HG03066 (cell line): ENCODE data around the gene PPP1R9B.

Experiments used
- ATAC-seq: cut with Tn5 transposase; IDR thresholded peaks from one replicate; pipeline ENCODE4 v1.9.1; 2021; ENCODE audit warnings: low read depth; ENCODE audit not compliant: unreplicated experiment

The PPP1R9B gene

DNA sequence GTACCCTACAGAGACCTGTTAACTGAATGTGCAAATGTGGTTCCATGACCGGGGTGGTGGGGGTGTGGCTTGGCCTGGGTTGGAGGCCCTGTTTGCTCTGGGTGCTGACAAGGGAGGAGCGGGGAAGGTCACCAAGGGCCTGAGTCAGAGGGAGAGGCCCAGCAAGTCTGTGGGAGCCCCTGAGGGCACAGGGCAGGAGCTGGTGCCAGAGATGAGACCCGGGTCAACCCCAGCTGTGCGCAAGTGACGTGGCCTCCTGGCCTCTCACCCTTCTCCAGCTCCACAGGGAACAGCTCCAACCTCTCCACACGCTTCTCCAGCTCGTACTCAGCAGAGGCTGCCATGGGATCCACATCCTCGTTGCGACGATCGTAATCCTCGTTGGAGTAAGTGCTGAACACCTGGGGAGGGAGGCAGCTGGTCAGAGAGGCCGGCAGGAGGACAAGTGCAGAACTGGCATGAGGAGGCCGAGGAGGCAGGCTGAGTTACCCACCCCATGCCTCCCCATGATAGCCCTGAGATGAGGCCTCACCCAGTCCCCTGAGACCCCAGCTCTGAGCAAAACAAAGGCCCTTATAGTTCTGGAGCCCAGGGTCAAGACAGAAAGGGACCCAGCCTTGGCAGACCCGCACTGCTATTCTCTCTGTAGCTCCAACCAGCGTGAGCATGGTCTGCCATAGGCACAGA lies 5.5 kb downstream of the PPP1R9B start:
- no peak for ATAC-seq

GRCh38 chr17:50144355-50144754 lies 6.1 kb downstream of the PPP1R9B start:
- ATAC-seq, result no peak

DNA sequence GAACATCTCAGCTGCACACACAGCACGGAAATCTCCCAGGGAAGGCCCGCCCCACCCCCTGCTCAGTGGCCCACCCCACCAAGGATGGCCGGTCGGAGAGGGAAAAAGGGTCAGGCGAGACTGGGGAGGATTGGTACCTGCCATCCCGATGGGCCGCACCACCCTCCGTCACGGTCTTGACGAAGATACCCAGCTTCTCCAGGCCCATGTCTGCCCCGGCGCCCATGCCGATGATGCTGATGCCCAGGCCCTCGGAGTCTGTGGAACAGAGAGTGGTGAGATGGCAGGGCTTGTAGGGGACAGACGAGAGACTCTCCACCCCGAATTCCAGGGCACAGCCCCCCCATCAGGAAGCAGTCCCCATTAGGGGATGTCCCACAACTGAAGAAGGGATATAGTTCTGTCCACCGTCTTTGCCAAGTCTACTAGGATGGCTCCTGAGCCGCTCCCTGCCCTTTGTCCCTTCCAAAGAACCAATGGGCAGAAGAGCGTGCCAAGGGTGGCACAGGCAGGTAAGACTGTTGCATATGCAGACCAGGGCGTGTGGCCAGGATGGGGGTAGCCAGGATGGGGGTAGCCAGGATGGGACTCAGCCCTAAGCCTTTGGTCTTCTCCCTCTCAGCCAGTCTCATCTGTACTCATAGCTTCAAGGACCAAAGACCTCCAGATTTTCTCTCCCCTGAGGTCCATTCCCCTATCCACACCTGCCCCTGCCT lies 6.9 kb downstream of the PPP1R9B start:
- no peak for ATAC-seq

- ATAC-seq, result no peak
These were observed 8.7 kb downstream of the PPP1R9B start for GRCh38 chr17:50141745-50142110.

- ATAC-seq, result no peak
These were observed 9.3 kb downstream of the PPP1R9B start for GRCh38 chr17:50141026-50141744.

GRCh38 chr17:50139950-50140885 lies 10.3 kb downstream of the PPP1R9B start:
- no peak for ATAC-seq

DNA sequence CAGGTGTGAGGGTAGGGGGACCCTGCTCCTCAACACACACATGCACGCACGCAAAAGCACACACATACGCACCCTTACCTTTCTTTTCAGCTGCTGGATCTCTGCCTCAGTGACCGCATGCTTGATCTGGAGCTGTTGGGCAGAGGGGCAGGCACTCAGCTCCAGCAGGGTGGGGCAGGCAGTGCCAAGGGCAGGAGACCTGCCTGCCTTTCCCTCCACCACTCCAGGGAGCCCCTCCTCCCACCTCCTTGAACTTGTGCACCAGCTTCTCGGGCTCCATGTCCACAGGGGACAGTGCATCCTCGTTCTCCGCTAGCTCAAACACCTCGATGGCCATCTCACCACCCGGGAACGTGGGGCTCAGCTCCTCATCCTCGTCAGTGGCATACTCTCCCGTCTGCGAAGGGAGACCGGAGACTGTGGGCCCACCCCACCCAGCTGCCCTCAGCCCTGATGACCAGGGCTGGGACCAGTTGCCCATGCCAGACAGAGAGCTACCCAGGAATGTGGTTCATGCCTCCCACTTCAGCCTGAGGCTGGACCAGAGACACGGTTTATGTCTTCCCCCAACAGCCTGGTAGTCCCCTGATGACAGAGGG lies 11.2 kb downstream of the PPP1R9B start:
- no peak for ATAC-seq

- ATAC-seq, result no peak
These were observed 13.4 kb downstream of the PPP1R9B start for GRCh38 chr17:50137042-50137441.

DNA sequence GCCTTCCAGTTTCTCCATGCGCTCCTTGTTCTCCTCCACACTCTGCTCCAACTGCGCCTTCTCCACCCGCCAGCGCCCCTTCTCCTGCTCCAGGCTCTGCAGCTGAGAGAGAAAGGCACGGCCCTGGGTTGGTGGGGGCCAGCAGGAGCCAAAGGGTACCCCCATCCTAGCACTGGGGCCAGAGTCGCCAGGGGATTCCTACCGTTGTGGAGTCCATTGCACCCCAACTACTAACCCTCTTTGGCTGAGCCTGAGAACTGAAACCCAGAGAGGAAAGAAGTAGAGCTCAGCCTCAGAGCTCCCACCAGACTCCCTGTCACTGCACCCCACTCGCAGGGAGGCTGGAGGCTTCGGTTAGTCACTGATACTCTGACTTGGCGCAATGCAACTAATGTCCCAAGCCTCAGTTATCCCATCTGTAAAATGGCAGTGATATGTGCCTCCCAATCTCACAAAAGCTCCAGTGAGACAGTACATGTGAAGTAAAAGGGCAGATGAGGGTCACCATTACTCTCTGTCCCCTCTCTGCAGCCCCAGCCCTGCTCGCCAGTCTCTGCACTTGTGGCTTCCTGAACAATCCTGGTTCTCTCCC lies 14.3 kb downstream of the PPP1R9B start:
- ATAC-seq, result no peak

DNA sequence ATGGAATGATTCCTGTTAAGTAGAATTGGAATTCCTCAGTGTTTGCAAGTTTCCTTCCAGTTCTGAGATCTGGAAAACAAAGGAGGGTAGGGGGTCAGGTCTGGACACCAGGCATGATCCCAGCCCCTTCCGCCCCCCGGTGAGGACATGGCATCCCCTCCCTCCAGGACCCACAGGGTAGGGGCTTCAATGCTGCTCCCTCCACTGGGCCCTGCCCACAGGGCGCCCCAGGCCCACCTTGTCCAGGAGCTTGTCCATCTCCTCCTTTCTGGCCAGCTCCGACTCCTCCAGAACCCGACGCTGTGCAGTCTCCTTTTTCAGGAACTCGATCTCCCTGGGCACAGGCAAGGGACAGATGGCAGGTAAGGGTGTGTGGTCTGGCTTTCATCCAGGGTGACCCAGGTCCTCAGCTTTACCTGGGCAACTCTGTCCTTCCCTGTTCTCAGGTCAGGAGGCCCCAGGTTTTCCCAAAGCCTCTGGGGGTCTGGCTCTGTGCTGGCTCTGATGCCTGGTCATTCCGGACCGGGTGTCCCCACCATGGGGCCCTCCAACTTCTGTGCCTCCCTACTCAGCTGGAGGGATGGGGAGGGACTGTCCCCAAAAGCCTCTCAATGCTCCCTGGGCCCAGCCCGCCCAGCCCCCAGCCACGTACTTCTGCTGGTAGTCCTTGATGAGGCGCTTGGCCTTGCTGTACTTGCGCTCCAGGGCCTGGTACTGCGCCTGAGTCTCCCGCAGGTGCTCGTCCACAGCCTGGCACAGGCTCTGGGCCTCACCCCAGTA lies 15.0 kb downstream of the PPP1R9B start:
- ATAC-seq, result no peak

DNA sequence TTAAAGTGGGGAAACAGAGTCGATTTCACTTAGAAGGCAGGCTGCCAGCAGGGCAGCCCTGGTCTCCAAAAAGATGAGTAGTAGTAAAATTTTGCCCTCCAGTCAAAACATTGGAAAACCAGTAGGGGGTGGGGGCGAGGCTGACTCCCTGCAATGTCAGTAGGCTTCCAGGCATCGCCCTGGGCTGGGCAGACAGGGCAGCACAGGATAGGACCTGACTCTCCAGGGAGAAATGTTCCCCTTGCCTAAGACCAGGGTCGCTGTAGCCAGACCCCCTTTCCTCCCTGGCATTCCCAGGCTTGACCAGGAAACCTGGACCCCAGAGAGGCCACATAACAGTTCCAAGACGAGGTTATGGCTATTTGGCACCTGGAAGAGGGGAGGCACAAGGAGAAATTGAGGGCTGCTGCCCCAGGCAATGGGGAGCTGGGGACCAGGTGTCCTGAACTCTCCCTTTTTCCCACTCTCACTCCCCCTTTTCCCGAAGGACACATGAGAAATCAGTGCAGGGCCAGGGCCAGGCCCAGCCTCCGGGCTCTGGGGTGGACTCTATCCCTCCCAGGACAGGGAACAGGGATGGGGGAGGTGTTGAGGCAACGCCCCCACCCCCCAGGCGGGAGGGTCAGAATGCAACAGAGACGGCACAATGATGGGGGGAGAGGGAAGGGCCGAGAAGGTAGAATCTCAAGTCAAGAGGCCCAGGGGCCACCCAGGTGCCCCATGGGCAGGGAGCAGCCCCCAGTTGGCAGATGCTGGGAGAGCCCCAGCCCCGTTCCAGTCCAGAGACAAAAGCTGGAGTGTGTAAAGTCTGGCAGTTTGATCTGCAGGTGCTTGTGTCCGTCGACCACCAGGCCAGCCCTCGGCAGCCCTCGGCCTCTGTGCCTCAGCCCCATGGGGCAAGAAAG lies 16.0 kb downstream of the PPP1R9B start:
- no peak for ATAC-seq

DNA sequence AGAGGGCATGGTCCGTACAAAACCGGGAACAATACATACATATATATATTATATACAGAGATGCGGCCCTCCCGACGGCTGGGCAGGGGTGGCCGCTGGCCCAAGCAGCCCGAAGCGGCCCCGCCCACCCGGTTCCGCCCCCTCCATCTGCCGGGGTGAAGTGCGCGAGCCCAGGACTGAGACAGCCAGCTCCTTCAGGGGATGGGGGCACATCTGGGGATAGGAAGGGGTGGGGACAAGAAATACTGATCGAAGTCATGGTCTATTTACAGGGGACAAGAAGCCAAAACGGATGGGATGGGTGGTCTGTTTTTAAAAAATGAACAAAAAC lies 16.7 kb downstream of the PPP1R9B start:
- no peak for ATAC-seq

- ATAC-seq, result no peak
These were observed 17.3 kb downstream of the PPP1R9B start for GRCh38 chr17:50133028-50133768.

DNA sequence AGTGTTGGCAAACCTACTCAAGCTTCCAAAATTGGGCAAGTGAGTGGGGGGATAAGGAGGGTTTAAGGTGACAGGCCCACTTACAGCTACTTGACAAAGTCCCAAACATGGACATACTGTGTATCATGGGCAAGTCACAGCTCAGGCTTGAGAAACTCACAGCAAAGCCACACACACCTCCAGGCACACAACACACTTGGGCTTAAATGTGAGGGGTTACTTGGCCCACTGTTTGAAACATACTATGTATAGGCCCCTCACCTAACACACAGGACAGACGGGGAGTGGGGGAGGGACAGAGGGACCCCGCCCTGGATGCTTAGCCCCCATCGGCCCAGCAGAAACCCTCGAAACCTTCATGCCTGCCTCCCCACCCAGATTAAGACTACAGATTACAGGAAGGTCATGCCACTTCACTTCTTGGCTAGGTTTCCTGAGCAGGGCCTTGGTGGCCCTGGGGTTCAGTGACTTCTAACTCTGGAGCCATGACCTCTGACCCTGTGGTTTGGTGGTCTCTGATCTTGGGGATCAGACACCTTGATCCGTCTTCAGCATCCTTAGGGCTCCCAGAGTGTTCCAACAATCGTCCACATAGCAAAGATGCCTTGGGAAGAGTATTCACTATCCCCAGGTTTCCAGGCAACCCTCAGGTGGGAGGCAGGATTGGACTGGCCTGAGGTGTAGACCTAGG lies 18.2 kb downstream of the PPP1R9B start:
- ATAC-seq, result no peak

DNA sequence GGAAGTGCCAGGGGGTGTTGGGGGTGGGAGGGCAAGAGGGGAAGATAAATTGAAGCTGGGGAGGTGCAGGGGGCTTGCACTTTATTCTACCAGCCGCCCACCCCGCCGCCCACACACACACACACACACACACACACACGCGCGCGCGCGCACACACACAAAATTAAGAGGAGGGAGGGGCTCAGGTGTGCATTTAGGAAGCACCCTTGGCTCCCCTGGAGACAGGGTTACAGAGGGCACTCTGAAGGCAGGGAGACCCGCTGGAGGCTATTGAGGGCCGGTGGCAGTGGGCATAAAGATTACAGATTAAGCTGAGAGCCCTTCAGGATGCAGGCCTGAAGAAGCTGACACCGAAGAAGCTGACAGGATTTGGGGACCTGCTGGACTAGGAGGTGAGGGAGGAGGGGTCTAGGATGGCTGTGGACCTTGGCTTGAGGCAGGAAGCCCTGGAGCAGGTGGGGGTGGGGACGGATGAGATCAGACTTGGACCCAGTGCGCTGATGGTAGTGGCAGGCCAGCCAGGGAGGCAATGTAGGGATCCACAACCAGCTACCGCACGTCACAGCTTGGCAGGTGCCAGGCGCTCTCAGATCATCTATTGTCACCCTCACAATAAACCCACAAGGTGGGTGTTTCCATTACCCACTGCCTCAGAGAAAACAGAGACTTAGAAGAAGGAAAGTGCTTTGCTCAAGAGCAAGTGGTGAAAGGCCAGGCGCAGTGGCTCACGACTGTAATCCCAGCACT lies 19.7 kb downstream of the PPP1R9B start:
- no peak for ATAC-seq
